ENCODE data around the gene CDH13.

Gene CDH13

DNA sequence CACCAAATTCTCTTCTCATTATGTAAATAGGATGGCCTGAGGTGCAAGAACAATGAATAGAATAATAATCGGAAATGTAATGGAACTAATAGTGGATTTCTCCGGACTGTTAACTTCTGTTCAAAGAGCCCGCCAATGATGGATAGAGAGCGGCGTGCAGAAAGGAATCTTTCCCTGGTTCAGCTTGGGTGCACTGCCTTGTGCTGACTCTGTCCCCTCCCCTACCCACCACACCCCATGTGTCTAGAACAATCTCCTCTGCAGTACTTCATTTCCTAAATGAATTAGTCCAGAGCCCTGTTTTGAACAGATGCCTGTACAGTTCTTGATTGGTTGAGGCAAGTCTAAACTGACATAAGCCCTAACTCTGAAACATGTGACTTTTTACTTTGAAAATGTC, 125.4 kb downstream of the CDH13 start:
- Histone ChIP-seq H3K4me3 (replicated peaks; ENCODE audit: insufficient read depth, low read length) (no peak overlapping the region), H3K27me3 (ENCODE audit: insufficient read depth, poor library complexity, severe bottlenecking) (no peaks in the 10 kb centered on the region), H3K27ac (replicated peaks) (no peak overlapping the region)
- DNase-seq (ENCODE audit: low read depth in 1 of 2, low spot score in 1 of 2): no peak
- TF ChIP-seq REST (IDR thresholded peaks at IDR 0.05; ENCODE audit: insufficient replicate concordance, low read depth) (no peak), POLR2AphosphoS5 (IDR thresholded peaks at IDR 0.05; ENCODE audit: low read depth) (no peak), GABPA (IDR thresholded peaks at IDR 0.05; ENCODE audit: low read depth) (no peak)
- TF ChIP-seq, protein P1, sequence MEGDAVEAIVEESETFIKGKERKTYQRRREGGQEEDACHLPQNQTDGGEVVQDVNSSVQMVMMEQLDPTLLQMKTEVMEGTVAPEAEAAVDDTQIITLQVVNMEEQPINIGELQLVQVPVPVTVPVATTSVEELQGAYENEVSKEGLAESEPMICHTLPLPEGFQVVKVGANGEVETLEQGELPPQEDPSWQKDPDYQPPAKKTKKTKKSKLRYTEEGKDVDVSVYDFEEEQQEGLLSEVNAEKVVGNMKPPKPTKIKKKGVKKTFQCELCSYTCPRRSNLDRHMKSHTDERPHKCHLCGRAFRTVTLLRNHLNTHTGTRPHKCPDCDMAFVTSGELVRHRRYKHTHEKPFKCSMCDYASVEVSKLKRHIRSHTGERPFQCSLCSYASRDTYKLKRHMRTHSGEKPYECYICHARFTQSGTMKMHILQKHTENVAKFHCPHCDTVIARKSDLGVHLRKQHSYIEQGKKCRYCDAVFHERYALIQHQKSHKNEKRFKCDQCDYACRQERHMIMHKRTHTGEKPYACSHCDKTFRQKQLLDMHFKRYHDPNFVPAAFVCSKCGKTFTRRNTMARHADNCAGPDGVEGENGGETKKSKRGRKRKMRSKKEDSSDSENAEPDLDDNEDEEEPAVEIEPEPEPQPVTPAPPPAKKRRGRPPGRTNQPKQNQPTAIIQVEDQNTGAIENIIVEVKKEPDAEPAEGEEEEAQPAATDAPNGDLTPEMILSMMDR (IDR thresholded peaks at IDR 0.05; ENCODE audit: insufficient read depth, low read length): no peak

DNA sequence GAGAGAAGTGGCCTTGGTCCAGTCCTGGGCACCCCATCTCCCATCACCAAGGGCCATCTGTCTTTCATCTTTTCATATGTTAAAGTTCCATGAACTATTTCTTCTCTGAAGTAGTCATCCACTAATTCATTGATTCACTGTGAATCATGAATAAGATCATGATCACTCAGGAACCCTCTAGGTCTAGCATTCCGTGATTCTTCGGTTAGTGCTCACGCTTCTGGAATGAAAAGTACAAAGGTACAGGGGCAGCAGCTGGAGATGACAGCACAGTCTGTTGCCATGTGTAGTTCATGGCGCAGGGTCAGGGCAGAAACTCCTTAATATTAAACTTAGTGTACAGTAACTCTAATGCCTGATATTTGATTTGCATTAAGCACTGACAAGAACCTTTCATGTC, 127.1 kb downstream of the CDH13 start:
- Histone ChIP-seq H3K4me3 (replicated peaks; ENCODE audit: insufficient read depth, low read length) (no peak overlapping the region), H3K27me3 (ENCODE audit: insufficient read depth, poor library complexity, severe bottlenecking) (no peaks in the 10 kb centered on the region), H3K27ac (replicated peaks) (no peak overlapping the region)
- no peak for DNase-seq (ENCODE audit: low read depth in 1 of 2, low spot score in 1 of 2)
- TF ChIP-seq GABPA (IDR thresholded peaks at IDR 0.05; ENCODE audit: low read depth) (no peak), POLR2AphosphoS5 (IDR thresholded peaks at IDR 0.05; ENCODE audit: low read depth) (no peak), REST (IDR thresholded peaks at IDR 0.05; ENCODE audit: insufficient replicate concordance, low read depth) (no peak), SPI1 (IDR thresholded peaks at IDR 0.05; ENCODE audit: borderline replicate concordance, low read depth) (no peak)
- TF ChIP-seq, protein P1 (IDR thresholded peaks at IDR 0.05; ENCODE audit: insufficient read depth, low read length): no peak

DNA sequence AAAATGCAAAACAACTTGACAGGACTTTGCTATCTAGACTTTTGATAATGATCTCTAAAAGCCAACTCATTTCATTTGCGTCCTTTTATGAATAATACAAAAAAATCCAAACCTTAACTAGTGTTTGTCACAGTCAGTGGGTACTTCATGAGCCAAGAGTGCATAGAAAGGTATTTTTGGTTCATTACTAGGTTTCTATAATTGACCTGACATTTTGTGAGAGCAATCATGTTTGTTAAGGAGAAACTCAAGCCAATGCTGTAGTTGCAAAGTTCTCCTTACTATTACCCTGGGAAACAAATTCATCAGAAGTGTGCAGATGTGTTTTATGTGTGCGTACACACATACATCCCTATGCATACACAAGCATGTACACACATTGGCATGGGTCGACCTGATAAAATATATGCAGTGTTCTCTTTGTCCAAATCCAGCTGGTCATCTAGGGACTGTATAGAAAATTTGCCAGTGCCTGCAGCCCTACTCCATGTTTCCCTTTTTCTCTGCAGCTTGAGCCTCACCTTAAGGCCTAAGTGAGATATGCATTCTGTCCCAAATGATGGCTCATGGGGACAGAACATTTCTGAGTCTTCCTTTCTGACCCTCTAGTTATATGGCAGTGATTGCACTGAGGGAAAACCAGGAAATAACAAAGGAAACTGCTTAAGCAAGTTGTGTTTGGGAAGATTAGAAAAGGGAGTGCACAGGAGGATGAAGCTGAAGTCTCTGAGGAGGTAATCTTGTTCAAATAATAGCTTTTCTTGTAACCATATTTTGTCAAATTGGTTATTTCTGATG, 128.1 kb downstream of the CDH13 start:
- Histone ChIP-seq H3K27me3 (ENCODE audit: insufficient read depth, poor library complexity, severe bottlenecking) (no peaks in the 10 kb centered on the region), H3K27ac (replicated peaks) (no peak overlapping the region), H3K4me3 (replicated peaks; ENCODE audit: insufficient read depth, low read length) (no peak overlapping the region)
- DNase-seq (ENCODE audit: low read depth in 1 of 2, low spot score in 1 of 2): no peak
- TF ChIP-seq POLR2AphosphoS5 (IDR thresholded peaks at IDR 0.05; ENCODE audit: low read depth) (no peak), GABPA (IDR thresholded peaks at IDR 0.05; ENCODE audit: low read depth) (no peak), SPI1 (IDR thresholded peaks at IDR 0.05; ENCODE audit: borderline replicate concordance, low read depth) (no peak), REST (IDR thresholded peaks at IDR 0.05; ENCODE audit: insufficient replicate concordance, low read depth) (no peak)
- TF ChIP-seq, protein P1 (IDR thresholded peaks at IDR 0.05; ENCODE audit: insufficient read depth, low read length): no peak
